ENCODE data around the gene DDI2. TPM values are rescaled to one million over a fixed set of nuclear protein-coding genes. Genes with fewer than 3 reads are reported as not detected.

The DDI2 gene
- total and polyA plus RNA-seq, 2 donors (not counting 3 experiments of a cell fraction or from before 2014, with no cell fraction given), result 5.4 to 35.2 TPM

DNA sequence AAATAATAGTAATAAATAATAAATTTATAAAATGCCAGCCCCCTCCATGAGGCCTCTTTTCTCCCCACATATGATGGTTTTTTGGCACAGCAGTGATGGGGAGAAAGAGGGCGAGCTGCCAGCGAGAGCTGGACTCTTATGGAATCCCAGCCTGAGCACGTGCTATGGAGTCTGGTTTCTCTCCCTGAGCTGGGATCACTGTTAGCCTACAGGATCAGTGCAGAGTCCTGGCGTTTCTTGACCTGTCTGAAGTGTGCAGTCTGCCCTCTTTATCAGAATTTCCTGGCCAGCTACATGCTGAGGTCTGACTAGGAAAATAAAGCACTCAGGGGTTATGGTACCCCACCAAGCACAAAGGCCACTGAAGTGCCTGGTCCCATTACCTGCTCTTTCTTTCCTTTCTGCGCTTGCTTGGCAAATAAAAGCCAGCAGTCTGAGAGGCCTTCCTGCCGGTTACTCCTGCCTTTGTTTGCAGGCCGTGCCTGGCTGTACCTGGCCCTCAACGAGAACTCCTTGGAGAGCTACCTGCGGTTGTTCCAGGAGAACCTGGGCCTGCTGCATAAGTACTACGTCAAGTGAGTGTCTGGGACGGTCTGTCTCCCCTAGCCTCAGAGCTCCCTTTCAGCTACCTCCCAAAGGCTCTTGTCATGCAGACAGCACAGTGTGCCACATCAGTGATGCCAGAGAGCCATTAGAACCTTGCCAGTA, 100.3 kb downstream of the DDI2 start:
- POLR2A ChIA-PET, result no interaction called here
- peak; percentile 46 for DNase-seq (ENCODE audit: low read depth, low spot score)
- dilution Hi-C loops (cut with MboI; ENCODE audit: extremely low pct_ligation_motif_present, low sequenced_read_pairs), result no loop called here

GRCh38 chr1:15718199-15718601, 100.9 kb downstream of the DDI2 start:
- Histone ChIP-seq H3K4me1 (ENCODE audit: control insufficient read depth, extremely low read depth, insufficient read depth, low read length) (no peaks in the 10 kb centered on the region), H3K36me3 (ENCODE audit: control insufficient read depth in 2 of 2, extremely low read depth in 1 of 2, insufficient read depth in 2 of 2, low read length in 2 of 2) (peaks cover 7 to 36% of the 10 kb centered on the region in 2 experiments), H3K9ac (replicated peaks; ENCODE audit: extremely low read depth, insufficient read depth, low read length) (no peak overlapping the region), H2AFZ (ENCODE audit: low read depth, low read length) (no peak overlapping the region), H3K9me1 (replicated peaks; ENCODE audit: control insufficient read depth, extremely low read depth, insufficient read depth, low read length) (no peaks in the 10 kb centered on the region), H3K27me3 (ENCODE audit: control insufficient read depth in 2 of 2, insufficient read depth in 2 of 2, low read length in 2 of 2) (no peaks in the 10 kb centered on the region), H4K20me1 (replicated peaks; ENCODE audit: control insufficient read depth, extremely low read depth, insufficient read depth, low read length) (no peaks in the 10 kb centered on the region), H3K27ac (ENCODE audit: insufficient read depth, low read depth, low read length) (no peak overlapping the region), H3K4me2 (ENCODE audit: insufficient read depth, low read length) (no peak overlapping the region), H3K79me2 (ENCODE audit: control insufficient read depth, insufficient read depth, low read length) (no peaks in the 10 kb centered on the region), H3K4me3 (replicated peaks in 1 of 3; ENCODE audit: insufficient read depth in 1 of 3, low read depth in 1 of 3, low read length in 3 of 3) (no peak overlapping the region), H3K9me3 (replicated peaks; ENCODE audit: control insufficient read depth, insufficient read depth, low read length) (no peaks in the 10 kb centered on the region)
- FAIRE-seq (no peak), DNase-seq (ENCODE audit: low read depth, low spot score) (no peak)
- BruUV-seq (replicated peaks), result no TSS peak
- CTCF ChIA-PET, result interaction anchor here (0.5 to 0.7 kb wide), 2 partner anchors 23 to 85 kb away, joined by 3 read pairs; no protein-coding TSS in a partner anchor
- intact Hi-C loops (cut with micrococcal nuclease), result no loop called here
- dilution Hi-C loops (cut with MboI; ENCODE audit: extremely low pct_ligation_motif_present, low sequenced_read_pairs), result no loop called here
- TF ChIP-seq MYC (IDR thresholded peaks at IDR 0.05; ENCODE audit: low read depth, low read length) (no peak), POLR2A (IDR thresholded peaks at IDR 0.05; ENCODE audit: low read depth, low read length) (no peak), CTCF (IDR thresholded peaks at IDR 0.05; ENCODE audit: extremely low read depth in 1 of 2, insufficient read depth in 1 of 2, low read depth in 1 of 2, low read length in 2 of 2) (no peak), MAX (IDR thresholded peaks at IDR 0.05; ENCODE audit: insufficient read depth, insufficient read length) (no peak), FOS (IDR thresholded peaks at IDR 0.05; ENCODE audit: borderline replicate concordance, insufficient read depth, low read length) (no peak), POLR2AphosphoS5 (IDR thresholded peaks at IDR 0.05; ENCODE audit: insufficient read depth, low read depth, low read length) (no peak), EZH2 (IDR thresholded peaks at IDR 0.05; ENCODE audit: borderline replicate concordance, low read depth, low read length, severe bottlenecking) (no peak), JUN (IDR thresholded peaks at IDR 0.05; ENCODE audit: borderline replicate concordance, insufficient read depth, insufficient read length, low read depth) (no peak), GATA2 (IDR thresholded peaks at IDR 0.05; ENCODE audit: insufficient read depth, insufficient read length, low read depth, low read length) (no peak)
- POLR2A ChIA-PET, result no interaction called here

More for the DNA sequence above, 100.3 kb downstream of the DDI2 start:
- Histone ChIP-seq H2AFZ (ENCODE audit: low read depth, low read length) (no peak overlapping the region), H3K4me2 (ENCODE audit: insufficient read depth, low read length) (no peak overlapping the region), H3K9me1 (replicated peaks; ENCODE audit: control insufficient read depth, extremely low read depth, insufficient read depth, low read length) (no peaks in the 10 kb centered on the region), H3K36me3 (ENCODE audit: control insufficient read depth in 2 of 2, extremely low read depth in 1 of 2, insufficient read depth in 2 of 2, low read length in 2 of 2) (peaks cover 7 to 31% of the 10 kb centered on the region in 2 experiments), H3K4me3 (replicated peaks in 1 of 3; ENCODE audit: insufficient read depth in 1 of 3, low read depth in 1 of 3, low read length in 3 of 3) (no peak overlapping the region), H4K20me1 (replicated peaks; ENCODE audit: control insufficient read depth, extremely low read depth, insufficient read depth, low read length) (peaks cover 2% of the 10 kb centered on the region), H3K9me3 (replicated peaks; ENCODE audit: control insufficient read depth, insufficient read depth, low read length) (no peaks in the 10 kb centered on the region), H3K27ac (ENCODE audit: insufficient read depth, low read depth, low read length) (no peak overlapping the region), H3K79me2 (ENCODE audit: control insufficient read depth, insufficient read depth, low read length) (no peaks in the 10 kb centered on the region), H3K9ac (replicated peaks; ENCODE audit: extremely low read depth, insufficient read depth, low read length) (no peak overlapping the region), H3K4me1 (ENCODE audit: control insufficient read depth, extremely low read depth, insufficient read depth, low read length) (no peaks in the 10 kb centered on the region), H3K27me3 (ENCODE audit: control insufficient read depth in 2 of 2, insufficient read depth in 2 of 2, low read length in 2 of 2) (no peaks in the 10 kb centered on the region)
- CTCF ChIA-PET, result interaction anchor here (0.5 to 0.7 kb wide), 2 partner anchors 24 to 85 kb away, joined by 3 read pairs; no protein-coding TSS in a partner anchor
- no TSS peak for BruUV-seq (replicated peaks)
- FAIRE-seq, result no peak
- no peak for TF ChIP-seq GATA2 (IDR thresholded peaks at IDR 0.05; ENCODE audit: insufficient read depth, insufficient read length, low read depth, low read length)
- no peak for TF ChIP-seq MYC (IDR thresholded peaks at IDR 0.05; ENCODE audit: low read depth, low read length)
- no peak for TF ChIP-seq EZH2 (IDR thresholded peaks at IDR 0.05; ENCODE audit: borderline replicate concordance, low read depth, low read length, severe bottlenecking)
- intact Hi-C loops (cut with micrococcal nuclease), result no loop called here
